ENCODE data around the gene FAM210B.
"Not testable (repeated sequence)": the region's sequence is repeated elsewhere in the genome, so short reads cannot be mapped to it uniquely, and the experiment has no call there.

Gene FAM210B

GRCh38 chr20:56393653-56394052 lies 34.9 kb downstream of the FAM210B start:
- no peak for DNase-seq

- no peak for DNase-seq
Measured at GRCh38 chr20:56395166-56395565, 36.4 kb downstream of the FAM210B start.

- peak; percentile 36 for DNase-seq
Measured at GRCh38 chr20:56400001-56400640, 41.3 kb downstream of the FAM210B start.

GRCh38 chr20:56403465-56403864 lies 44.7 kb downstream of the FAM210B start:
- no peak for DNase-seq

- not testable (repeated sequence) for DNase-seq
Measured at GRCh38 chr20:56405356-56405755, 46.6 kb downstream of the FAM210B start.

GRCh38 chr20:56406910-56407309 lies 48.1 kb downstream of the FAM210B start:
- no peak for DNase-seq

- DNase-seq, result no peak
Measured at GRCh38 chr20:56409521-56409920, 50.7 kb downstream of the FAM210B start.

GRCh38 chr20:56409956-56410355 lies 51.2 kb downstream of the FAM210B start:
- no peak for DNase-seq

GRCh38 chr20:56411287-56411686 lies 52.5 kb downstream of the FAM210B start:
- not testable (repeated sequence) for DNase-seq

- DNase-seq, result no peak
Measured at GRCh38 chr20:56411759-56412472, 53.1 kb downstream of the FAM210B start, which contains the start of gene CASS4. CASS4 (plus strand) TSS chr20:56412260; CDS start chr20:56412459, 199 bp downstream.

- DNase-seq, result no peak
Measured at GRCh38 chr20:56412473-56412790, 53.7 kb downstream of the FAM210B start.

GRCh38 chr20:56412949-56413348 lies 54.2 kb downstream of the FAM210B start:
- DNase-seq, result no peak

- DNase-seq, result no peak
Measured at GRCh38 chr20:56414842-56415765, 56.3 kb downstream of the FAM210B start.

GRCh38 chr20:56417402-56417801 lies 58.6 kb downstream of the FAM210B start:
- no peak for DNase-seq

- no peak for DNase-seq
Measured at GRCh38 chr20:56417911-56418310, 59.1 kb downstream of the FAM210B start.

Data from COR-L47 (cell line).